PC-9 (cell line): ENCODE results near the gene OOSP1.

Experiments used
- EZH2 ChIP-seq: fragments of 200-600 bp; sonication (generic); IDR thresholded peaks from 2 replicates; pipeline ENCODE4 v1.8.0; 2017; ENCODE audit warnings: antibody characterized with exemption, low read depth
- TF ChIP-seq, protein P1 (sequence below): fragments of 200-600 bp; sonication (generic); conservative IDR thresholded peaks from 2 replicates; pipeline ENCODE4 v1.6.1; 2017; ENCODE audit warnings: mixed run types, antibody characterized with exemption, mild to moderate bottlenecking, moderate library complexity

DNA sequence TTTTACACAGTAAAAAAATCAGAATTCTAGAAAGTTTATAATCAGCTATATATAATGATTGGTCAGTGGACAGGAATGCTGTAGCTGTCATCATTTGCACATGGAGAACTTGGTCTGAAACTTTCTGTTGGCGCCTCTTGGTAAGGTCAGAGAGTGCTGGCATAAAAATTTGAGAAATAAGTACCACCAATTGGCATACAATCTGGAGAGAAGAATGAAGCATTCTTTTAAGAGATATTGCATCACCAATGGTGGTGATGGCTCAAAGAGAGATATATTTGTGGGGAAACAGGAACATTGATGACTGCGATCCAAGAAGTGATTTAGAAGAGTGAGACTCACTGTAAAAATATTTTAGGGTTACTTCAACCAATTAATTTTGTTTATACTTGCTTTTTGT, 19.8 kb upstream of the OOSP1 start:
- TF ChIP-seq, protein P1, sequence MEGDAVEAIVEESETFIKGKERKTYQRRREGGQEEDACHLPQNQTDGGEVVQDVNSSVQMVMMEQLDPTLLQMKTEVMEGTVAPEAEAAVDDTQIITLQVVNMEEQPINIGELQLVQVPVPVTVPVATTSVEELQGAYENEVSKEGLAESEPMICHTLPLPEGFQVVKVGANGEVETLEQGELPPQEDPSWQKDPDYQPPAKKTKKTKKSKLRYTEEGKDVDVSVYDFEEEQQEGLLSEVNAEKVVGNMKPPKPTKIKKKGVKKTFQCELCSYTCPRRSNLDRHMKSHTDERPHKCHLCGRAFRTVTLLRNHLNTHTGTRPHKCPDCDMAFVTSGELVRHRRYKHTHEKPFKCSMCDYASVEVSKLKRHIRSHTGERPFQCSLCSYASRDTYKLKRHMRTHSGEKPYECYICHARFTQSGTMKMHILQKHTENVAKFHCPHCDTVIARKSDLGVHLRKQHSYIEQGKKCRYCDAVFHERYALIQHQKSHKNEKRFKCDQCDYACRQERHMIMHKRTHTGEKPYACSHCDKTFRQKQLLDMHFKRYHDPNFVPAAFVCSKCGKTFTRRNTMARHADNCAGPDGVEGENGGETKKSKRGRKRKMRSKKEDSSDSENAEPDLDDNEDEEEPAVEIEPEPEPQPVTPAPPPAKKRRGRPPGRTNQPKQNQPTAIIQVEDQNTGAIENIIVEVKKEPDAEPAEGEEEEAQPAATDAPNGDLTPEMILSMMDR = no peak
- TF ChIP-seq EZH2 = no peak
